Germinal center (tissue), 1 donor: ENCODE data around the gene PPM1D.
"Not testable (repeated sequence)": the region's sequence is repeated elsewhere in the genome, so short reads cannot be mapped to it uniquely, and the experiment has no call there.

Experiments used
- DNase-seq: peaks from one replicate; pipeline ENCODE4 v3.0.0; 2012; ENCODE audit warnings: mixed read lengths, low spot score

PPM1D gene

GRCh38 chr17:60674637-60675036 is 74.6 kb downstream of the PPM1D start:
- DNase-seq, result not testable (repeated sequence)

- no peak for DNase-seq
Observed at GRCh38 chr17:60675997-60676396, 76.0 kb downstream of the PPM1D start.

GRCh38 chr17:60676758-60677307 is 76.8 kb downstream of the PPM1D start:
- DNase-seq, result no peak

- peak; percentile 100 for DNase-seq
Observed at GRCh38 chr17:60677308-60678117, 77.5 kb downstream of the PPM1D start, which contains the start of gene BCAS3. TSS of gene BCAS3 (plus strand) at chr17:60677851.

GRCh38 chr17:60678118-60678444 is 78.1 kb downstream of the PPM1D start:
- peak; percentile 12 for DNase-seq

GRCh38 chr17:60679287-60679686 is 79.3 kb downstream of the PPM1D start:
- DNase-seq, result no peak

GRCh38 chr17:60680754-60681153 is 80.8 kb downstream of the PPM1D start:
- DNase-seq, result no peak

GRCh38 chr17:60685437-60685836 is 85.4 kb downstream of the PPM1D start:
- no peak for DNase-seq

GRCh38 chr17:60695960-60696359 is 96.0 kb downstream of the PPM1D start:
- no peak for DNase-seq

GRCh38 chr17:60699090-60699489 is 99.1 kb downstream of the PPM1D start:
- DNase-seq, result no peak

GRCh38 chr17:60704170-60704569 is 104.2 kb downstream of the PPM1D start:
- no peak for DNase-seq

- no peak for DNase-seq
Observed at GRCh38 chr17:60712675-60713074, 112.7 kb downstream of the PPM1D start.

GRCh38 chr17:60713608-60714007 is 113.6 kb downstream of the PPM1D start:
- no peak for DNase-seq
